Endodermal cell (in vitro differentiated cells): Measurements from ENCODE around the gene GADL1. TPM values are rescaled to one million over a fixed set of nuclear protein-coding genes. Genes with fewer than 3 reads are reported as not detected.

ENCODE experiments used
- DNase-seq: peaks from one replicate; pipeline ENCODE4 v3.0.0-alpha.2; 2017
- H3K27ac ChIP-seq: 2 replicates; pipeline ENCODE4 v1.5.1; 2013; ENCODE audit warnings: mild to moderate bottlenecking, low read depth, low read length, moderate library complexity
- H3K27me3 ChIP-seq: 2 replicates; pipeline ENCODE4 v1.6.1; 2013; ENCODE audit warnings: mild to moderate bottlenecking, low read length, moderate library complexity; ENCODE audit not compliant: insufficient read depth, control insufficient read depth, poor library complexity, severe bottlenecking
- H3K36me3 ChIP-seq: 2 replicates; pipeline ENCODE4 v1.7.0; 2013; ENCODE audit warnings: mild to moderate bottlenecking, low read length, moderate library complexity; ENCODE audit not compliant: control insufficient read depth, insufficient read depth
- H3K4me1 ChIP-seq: one replicate; pipeline ENCODE4 v1.7.0; 2013; ENCODE audit warnings: low read length; ENCODE audit not compliant: control insufficient read depth, insufficient read depth
- H3K4me3 ChIP-seq: 2 replicates; pipeline ENCODE4 v1.5.1; 2013; ENCODE audit warnings: mild to moderate bottlenecking, low read length, moderate library complexity
- H3K9ac ChIP-seq: 2 replicates; pipeline ENCODE4 v1.6.1; 2013; ENCODE audit warnings: mild to moderate bottlenecking, low read length, moderate library complexity; ENCODE audit not compliant: poor library complexity, severe bottlenecking; ENCODE audit errors: extremely low read depth
- H3K9me3 ChIP-seq: 2 replicates; pipeline ENCODE4 v1.6.1; 2013; ENCODE audit warnings: mild to moderate bottlenecking, low read length, moderate library complexity; ENCODE audit not compliant: control insufficient read depth
- H3K27ac Mint-ChIP-seq: 2 replicates; pipeline ENCODE4 v1.8.0; 2020; ENCODE audit warnings: mixed read lengths
- H3K27me3 Mint-ChIP-seq: 2 replicates; pipeline ENCODE4 v1.8.0; 2021; ENCODE audit warnings: mild to moderate bottlenecking, mixed read lengths; ENCODE audit not compliant: insufficient read depth
- H3K36me3 Mint-ChIP-seq: 2 replicates; pipeline ENCODE4 v1.8.0; 2020; ENCODE audit warnings: low read depth, mixed read lengths
- H3K4me1 Mint-ChIP-seq: 2 replicates; pipeline ENCODE4 v1.8.0; 2020; ENCODE audit warnings: mixed read lengths
- H3K4me3 Mint-ChIP-seq: 2 replicates; pipeline ENCODE4 v1.8.0; 2020; ENCODE audit warnings: mild to moderate bottlenecking, moderate library complexity, mixed read lengths
- H3K9me3 Mint-ChIP-seq: 2 replicates; pipeline ENCODE4 v1.8.0; 2020; ENCODE audit warnings: mild to moderate bottlenecking, mixed read lengths
- CTCF ChIP-seq: fragments of 200-600 bp; sonication (generic); conservative IDR thresholded peaks from 2 replicates; pipeline ENCODE4 v1.5.0; 2021; ENCODE audit warnings: antibody characterized with exemption, mild to moderate bottlenecking
- WGBS, 2 experiments: methylation state at CpG; one replicate each; pipeline versions ENCODE4 v1.1.5 to v1.1.7; 2013; ENCODE audit warnings: missing lambda C conversion rate in 2 of 2, mixed read lengths in 1 of 2; ENCODE audit not compliant: insufficient coverage in 1 of 2, insufficient read length in 1 of 2; 5-methylcytosine and 5-hydroxymethylcytosine counted together
- total RNA-seq, 2 donors: library from RNA; stranded (reverse); fragmentation: NEBNext Ultra II Directional in 1 of 2; extraction: Animal tissue kit (Norgen Biotek cat#: 25700) in 1 of 2; gene quantifications; 2 replicates in 1 of 2; 3 replicates in 1 of 2; pipeline ENCODE4 v1.2.1, GENCODE V29; 2021

Gene GADL1
- total RNA-seq, 2 donors from 2014 or later: 0.11 TPM; not detected in 1

GRCh38 chr3:30723211-30723610, 171.2 kb downstream of the GADL1 start:
- H3K9me3 ChIP-seq: no peaks in the 10 kb centered on the region

GRCh38 chr3:30721314-30721634, 173.2 kb downstream of the GADL1 start:
- DNase-seq: no peak
- H3K27me3 ChIP-seq: no peaks in the 10 kb centered on the region
- H3K36me3 Mint-ChIP-seq: no peaks in the 10 kb centered on the region
- TF ChIP-seq CTCF: no peak
- no peak overlapping the region for H3K4me3 ChIP-seq
- H3K4me1 Mint-ChIP-seq: peaks cover 12% of the 10 kb centered on the region
- H3K9ac ChIP-seq: no peak overlapping the region
- no peaks in the 10 kb centered on the region for H3K36me3 ChIP-seq
- H3K27me3 Mint-ChIP-seq: peaks cover 5% of the 10 kb centered on the region
- H3K4me1 ChIP-seq: no peaks in the 10 kb centered on the region
- peak overlapping the region; percentile 65 for H3K27ac Mint-ChIP-seq
- no peaks in the 10 kb centered on the region for H3K9me3 Mint-ChIP-seq
- no peak overlapping the region for H3K4me3 Mint-ChIP-seq
- no peaks in the 10 kb centered on the region for H3K9me3 ChIP-seq
- 65 to 70% methylated on average over 2 of the region's 2 CpGs for WGBS, 2 experiments
- H3K27ac ChIP-seq: no peak overlapping the region

More at GRCh38 chr3:30723211-30723610, 171.2 kb downstream of the GADL1 start:
- H3K27me3 Mint-ChIP-seq: peaks cover 5% of the 10 kb centered on the region
- H3K27me3 ChIP-seq: no peaks in the 10 kb centered on the region
- H3K4me3 ChIP-seq: no peak overlapping the region
- no peaks in the 10 kb centered on the region for H3K4me1 ChIP-seq
- no peak overlapping the region for H3K4me3 Mint-ChIP-seq
- H3K9ac ChIP-seq: no peak overlapping the region
- H3K27ac ChIP-seq: no peak overlapping the region
- peaks cover 12% of the 10 kb centered on the region for H3K4me1 Mint-ChIP-seq
- no peak for DNase-seq
- TF ChIP-seq CTCF: no peak
- H3K36me3 Mint-ChIP-seq: no peaks in the 10 kb centered on the region
- H3K9me3 Mint-ChIP-seq: no peaks in the 10 kb centered on the region
- H3K27ac Mint-ChIP-seq: no peak overlapping the region
- 88% methylated on average over 1 of the region's 1 CpG; no CpG with 5 or more reads in 1 of the 2 experiments for WGBS, 2 experiments
- H3K36me3 ChIP-seq: no peaks in the 10 kb centered on the region

- Mint-ChIP-seq H3K9me3 (no peaks in the 10 kb centered on the region), H3K4me3 (no peak overlapping the region), H3K27ac (peak overlapping the region; percentile 65), H3K4me1 (peaks cover 12% of the 10 kb centered on the region), H3K36me3 (no peaks in the 10 kb centered on the region), H3K27me3 (peaks cover 5% of the 10 kb centered on the region)
- H3K9me3 ChIP-seq: no peaks in the 10 kb centered on the region
- no peaks in the 10 kb centered on the region for H3K4me1 ChIP-seq
- H3K9ac ChIP-seq: no peak overlapping the region
- H3K27ac ChIP-seq: no peak overlapping the region
- H3K27me3 ChIP-seq: no peaks in the 10 kb centered on the region
- no peak for DNase-seq
- peak overlapping the region; percentile 52 for H3K4me3 ChIP-seq
- TF ChIP-seq CTCF: no peak
- H3K36me3 ChIP-seq: no peaks in the 10 kb centered on the region
- WGBS, 2 experiments: 77 to 92% methylated on average over 5 of the region's 5 CpGs
Measured at GRCh38 chr3:30720586-30721313, 173.7 kb downstream of the GADL1 start.
